B cell (primary cell): Measurements from ENCODE around the gene KCTD17. TPM values are rescaled to one million over a fixed set of nuclear protein-coding genes. Genes with fewer than 3 reads are reported as not detected.

Experiments
- ATAC-seq: fragments of 200-7000 bp; cut with Tn5 transposase; one replicate; pipeline ENCODE4 v1.10.0; 2021; ENCODE audit warnings: low read depth, mild to moderate bottlenecking, moderate number of reproducible peaks, moderate library complexity
- CTCF ChIA-PET: fragments of 350-600 bp; sonication (Branson Sonifier 250); formaldehyde crosslinking; loops from one replicate; lab custom pipeline; 2021; ENCODE audit warnings: antibody characterized with exemption, inconsistent platforms; lab: Charles Lee
- POLR2A ChIA-PET: fragments of 350-600 bp; sonication (Branson Sonifier 250); formaldehyde crosslinking; loops from one replicate; lab custom pipeline; 2021; ENCODE audit warnings: antibody characterized with exemption; lab: Charles Lee
- DNase-seq: peaks from one replicate; pipeline ENCODE4 v3.0.0; 2013
- H2AFZ ChIP-seq: 2 replicates; pipeline ENCODE4 v1.6.1; 2012; ENCODE audit warnings: mild to moderate bottlenecking, low read depth, low read length; ENCODE audit not compliant: insufficient read depth, poor library complexity, severe bottlenecking
- H3K27ac ChIP-seq, 2 donors: 1 replicate in 1 of 2; 2 replicates in 1 of 2; pipeline ENCODE4 v1.5.1; 2012 to 2013; ENCODE audit warnings: low read length in 2 of 2, mild to moderate bottlenecking in 2 of 2, moderate library complexity in 1 of 2
- H3K27me3 ChIP-seq, 4 experiments: fragments of 200-600 bp in 1 of 4; sonication (generic) in 1 of 4; replicated peaks in 1 of 4; 1 replicate in 2 of 4; 2 replicates in 2 of 4; pipeline versions ENCODE4 v1.6.1 to v1.7.0; 2013 to 2016; ENCODE audit warnings: low read length in 3 of 4, mild to moderate bottlenecking in 2 of 4, mixed read lengths in 1 of 4, moderate library complexity in 1 of 4; ENCODE audit not compliant: insufficient read depth in 4 of 4, control insufficient read depth in 3 of 4; ENCODE audit errors: control extremely low read depth in 1 of 4
- H3K36me3 ChIP-seq, 2 experiments: replicated peaks in 1 of 2; 1 replicate in 1 of 2; 2 replicates in 1 of 2; pipeline versions ENCODE4 v1.6.1 to v1.7.1; 2013; ENCODE audit warnings: low read length in 1 of 2; ENCODE audit not compliant: insufficient read depth in 2 of 2, control insufficient read depth in 1 of 2; ENCODE audit errors: control extremely low read depth in 1 of 2, extremely low read depth in 1 of 2
- H3K4me1 ChIP-seq, 2 donors: fragments of 200-600 bp in 1 of 2; sonication (generic) in 1 of 2; 1 replicate in 1 of 2; 2 replicates in 1 of 2; pipeline versions ENCODE4 v1.5.1 to v1.6.1; 2013 to 2017; ENCODE audit warnings: low read length in 2 of 2; ENCODE audit not compliant: control insufficient read depth in 2 of 2, insufficient read depth in 2 of 2
- H3K4me2 ChIP-seq: replicated peaks from 2 replicates; pipeline ENCODE3; 2012; ENCODE audit warnings: mild to moderate bottlenecking, low read depth, low read length; ENCODE audit not compliant: poor library complexity, severe bottlenecking
- H3K4me3 ChIP-seq, 5 experiments: fragments of 200-600 bp in 1 of 5; sonication (generic) in 1 of 5; 1 replicate in 3 of 5; 2 replicates in 2 of 5; pipeline versions ENCODE4 v1.5.1 to v1.7.0; 2011 to 2016; ENCODE audit warnings: low read length in 4 of 5, mild to moderate bottlenecking in 4 of 5, low read depth in 2 of 5, control low read depth in 1 of 5, moderate library complexity in 1 of 5; ENCODE audit not compliant: insufficient read depth in 1 of 5; ENCODE audit errors: control extremely low read depth in 1 of 5, extremely low read depth in 1 of 5
- H3K79me2 ChIP-seq: fragments of 200-600 bp; sonication (generic); one replicate; pipeline ENCODE4 v1.6.0; 2016; ENCODE audit warnings: low read length; ENCODE audit not compliant: control insufficient read depth, insufficient read depth
- H3K9ac ChIP-seq: fragments of 200-600 bp; sonication (generic); 2 replicates; pipeline ENCODE4 v1.6.1; 2017; ENCODE audit warnings: mild to moderate bottlenecking, low read length, moderate library complexity
- H3K9me3 ChIP-seq, 3 donors: one replicate each; pipeline versions ENCODE4 v1.6.1 to v1.7.1; 2013; ENCODE audit warnings: low read length in 2 of 3; ENCODE audit not compliant: control insufficient read depth in 2 of 3, insufficient read depth in 1 of 3; ENCODE audit errors: control extremely low read depth in 1 of 3
- H4K20me1 ChIP-seq: 2 replicates; pipeline ENCODE4 v1.6.0; 2012; ENCODE audit warnings: mild to moderate bottlenecking, low read length; ENCODE audit not compliant: insufficient read depth, control insufficient read depth, poor library complexity, severe bottlenecking
- H3K27ac Mint-ChIP-seq: one replicate; pipeline ENCODE4 v1.8.0; 2021; ENCODE audit warnings: mixed read lengths
- H3K27me3 Mint-ChIP-seq: one replicate; pipeline ENCODE4 v1.8.0; 2021; ENCODE audit warnings: mixed read lengths
- H3K4me1 Mint-ChIP-seq: one replicate; pipeline ENCODE4 v1.8.0; 2021; ENCODE audit warnings: mixed read lengths
- H3K4me3 Mint-ChIP-seq: one replicate; pipeline ENCODE4 v1.8.0; 2021; ENCODE audit warnings: mixed read lengths
- H3K9me3 Mint-ChIP-seq: one replicate; pipeline ENCODE4 v1.8.0; 2022; ENCODE audit warnings: mixed read lengths; ENCODE audit not compliant: insufficient read depth
- CTCF ChIP-seq: fragments of 200-600 bp; IDR thresholded peaks from one replicate; pipeline ENCODE4 v1.8.0; 2022; ENCODE audit warnings: antibody characterized with exemption, mild to moderate bottlenecking
- EZH2 ChIP-seq: IDR thresholded peaks from 2 replicates; pipeline ENCODE4 v1.6.1; 2012; ENCODE audit warnings: borderline replicate concordance, low read depth, mild to moderate bottlenecking, moderate library complexity, low read length; ENCODE audit not compliant: insufficient read depth, poor library complexity, severe bottlenecking
- WGBS: methylation state at CpG from one replicate; pipeline ENCODE4 v1.1.5; 2013; ENCODE audit warnings: missing lambda C conversion rate; ENCODE audit not compliant: insufficient coverage; 5-methylcytosine and 5-hydroxymethylcytosine counted together
- intact Hi-C: fragments of 100-400 bp; cut with micrococcal nuclease; formaldehyde crosslinking; loops from one replicate; pipeline ENCODE4 v1.10.0; 2022
- polyA plus RNA-seq: library from polyadenylated mRNA; depleted of rRNA; stranded (reverse); fragments of >200 nt; gene quantifications from 2 replicates; pipeline ENCODE4 v1.2.3, GENCODE V29; 2012
- total RNA-seq, 2 donors: library from RNA; stranded (reverse); fragments of 120-200 nt in 1 of 2; gene quantifications; 1 replicate in 1 of 2; 2 replicates in 1 of 2; pipeline versions ENCODE4 v1.2.3 to v1.2.4, GENCODE V29; 2013 to 2022

KCTD17 gene
- total and polyA plus RNA-seq, 2 donors (not counting 1 experiment from before 2014, with no cell fraction given), result 29.0 to 41.3 TPM

DNA sequence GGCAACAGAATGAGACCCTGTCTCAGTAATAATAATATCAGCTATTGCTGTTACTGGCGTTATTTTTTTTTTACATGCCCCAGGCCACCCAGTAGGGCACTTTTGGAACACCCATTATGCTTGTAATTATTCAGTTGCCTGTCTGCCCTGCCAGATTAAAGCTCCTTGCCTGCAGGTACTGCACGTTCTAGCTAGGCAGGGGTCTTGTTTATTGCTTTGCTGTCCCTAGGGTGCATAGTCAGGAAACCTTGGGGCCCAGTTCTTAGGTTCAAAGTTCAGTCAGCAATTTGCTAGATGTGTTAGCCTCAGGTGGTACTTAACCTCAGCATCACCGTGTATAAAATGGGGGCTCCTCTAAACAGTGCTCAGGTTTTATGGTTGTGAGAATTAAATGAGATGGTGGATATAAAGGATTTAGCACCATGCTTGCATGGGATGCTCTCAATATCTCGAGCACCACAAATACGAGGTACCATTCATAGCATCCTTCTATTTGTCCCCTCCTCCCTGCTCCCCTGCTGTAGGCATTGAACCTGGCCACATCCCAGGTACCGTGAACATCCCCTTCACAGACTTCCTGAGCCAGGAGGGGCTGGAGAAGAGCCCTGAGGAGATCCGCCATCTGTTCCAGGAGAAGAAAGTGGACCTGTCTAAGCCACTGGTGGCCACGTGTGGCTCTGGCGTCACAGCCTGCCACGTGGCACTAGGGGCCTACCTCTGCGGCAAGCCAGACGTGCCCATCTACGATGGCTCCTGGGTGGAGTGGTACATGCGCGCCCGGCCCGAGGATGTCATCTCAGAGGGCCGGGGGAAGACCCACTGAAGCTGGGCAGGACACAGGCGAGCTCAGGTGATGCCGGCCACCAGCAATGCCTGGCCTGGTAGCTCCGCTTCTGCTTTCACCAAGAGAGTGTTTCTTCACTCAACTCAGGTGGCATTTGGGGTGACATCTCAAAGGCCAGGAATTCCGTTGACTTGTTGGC is 22.6 kb upstream of the KCTD17 start:
- Mint-ChIP-seq H3K4me1 (no peaks in the 10 kb centered on the region), H3K27ac (no peak overlapping the region), H3K9me3 (no peaks in the 10 kb centered on the region), H3K27me3 (no peaks in the 10 kb centered on the region), H3K4me3 (no peak overlapping the region)
- DNase-seq (no peak), ATAC-seq (no peak)
- no peaks in the 10 kb centered on the region for H3K9me3 ChIP-seq
- ChIA-PET CTCF (interaction anchor here (0.6 kb wide), 1 partner anchor 60 kb away, joined by 3 read pairs; no protein-coding TSS in a partner anchor), POLR2A (no interaction called here)
- no peak overlapping the region for H3K27ac ChIP-seq
- no peak overlapping the region for H3K4me2 ChIP-seq
- no peaks in the 10 kb centered on the region for H3K4me1 ChIP-seq
- no peaks in the 10 kb centered on the region for H3K79me2 ChIP-seq
- WGBS, result 96% methylated on average over 20 of the region's 22 CpGs
- no peaks in the 10 kb centered on the region for H4K20me1 ChIP-seq
- no peak overlapping the region for H3K9ac ChIP-seq
- no peaks in the 10 kb centered on the region for H3K36me3 ChIP-seq
- H2AFZ ChIP-seq, result no peak overlapping the region
- TF ChIP-seq CTCF, result no peak
- no peak for TF ChIP-seq EZH2
- intact Hi-C loops, result no loop called here
- no peaks in the 10 kb centered on the region for H3K27me3 ChIP-seq
- no peak overlapping the region for H3K4me3 ChIP-seq
